Measurements from ENCODE around the gene RPUSD3.
A peak's percentile ranks its signal among the peaks of the same experiment; 100 is the strongest.
"Not testable (repeated sequence)": the region's sequence is repeated elsewhere in the genome, so short reads cannot be mapped to it uniquely, and the experiment has no call there.

Gene RPUSD3

DNA sequence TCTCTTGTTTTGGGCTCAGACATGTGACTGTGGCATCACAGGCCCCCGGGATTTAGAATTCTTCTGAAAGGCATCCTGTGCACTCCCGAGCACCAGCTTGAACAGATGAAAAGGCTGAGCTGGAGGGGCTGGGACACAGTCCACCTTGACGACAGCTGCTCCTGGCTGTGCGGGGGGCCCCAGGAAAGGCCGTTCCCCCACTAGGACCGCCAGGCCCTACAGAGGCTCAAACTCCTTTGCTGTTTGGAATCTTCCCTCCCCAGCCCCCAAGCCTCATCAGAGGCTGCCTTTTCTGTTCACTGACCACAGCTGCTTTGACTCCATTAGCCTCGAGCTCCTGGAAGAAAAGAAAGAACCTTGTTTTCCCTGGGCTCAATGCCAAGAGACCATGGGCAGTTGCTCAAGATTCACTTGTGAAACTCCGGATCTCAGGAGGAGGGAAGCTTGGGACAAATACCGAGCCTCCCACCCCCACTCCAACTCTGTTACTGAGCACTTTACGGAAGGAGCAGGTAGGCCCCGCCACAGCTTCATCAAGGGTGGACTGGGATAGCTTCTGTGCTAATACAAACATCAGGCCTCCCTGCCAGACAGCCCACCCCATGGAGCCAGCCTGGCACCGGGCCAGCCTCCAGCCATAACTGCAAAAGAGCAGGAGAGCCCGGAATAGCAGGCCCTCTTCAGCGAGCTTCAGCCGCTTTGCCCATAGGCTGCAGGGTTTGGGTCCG, 20.6 kb upstream of the RPUSD3 start:
- DNase-seq, result no peak

GRCh38 chr3:9863058-9863772, 19.4 kb upstream of the RPUSD3 start:
- no peak for DNase-seq

DNA sequence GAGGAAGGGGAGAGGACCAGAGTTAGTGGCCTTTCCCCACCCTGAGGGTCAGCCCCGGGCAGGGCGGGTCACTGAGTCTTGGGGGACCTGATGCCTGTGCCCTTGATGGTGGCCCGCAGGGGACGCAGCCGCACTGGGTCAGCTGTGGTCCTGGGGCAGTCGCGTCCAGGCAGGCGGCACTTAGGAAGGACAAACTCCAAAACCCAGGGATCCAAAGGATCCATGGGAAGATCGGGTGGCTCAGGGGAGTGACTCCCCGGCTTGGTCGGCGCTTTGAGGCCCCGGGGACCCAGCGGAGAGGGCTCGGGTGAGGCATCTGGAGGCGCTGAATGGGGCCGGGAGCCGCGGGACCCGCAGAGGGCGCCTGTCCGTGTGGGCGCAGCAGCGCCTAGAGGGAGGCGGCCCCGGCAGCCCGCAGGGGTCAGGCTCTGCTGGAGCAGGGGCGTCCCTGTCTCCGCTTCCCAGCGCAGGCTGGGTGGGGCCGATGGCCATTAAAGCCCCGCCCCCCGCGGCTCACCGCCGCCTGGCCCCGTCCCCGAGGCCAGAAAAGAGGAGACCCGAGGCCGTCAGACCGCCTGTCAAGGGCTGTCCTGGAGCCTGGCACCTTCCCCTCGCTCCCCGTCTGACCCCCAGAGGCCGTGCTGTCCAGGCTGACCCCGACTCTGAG, 18.7 kb upstream of the RPUSD3 start:
- DNase-seq, result peak; percentile 43

DNA sequence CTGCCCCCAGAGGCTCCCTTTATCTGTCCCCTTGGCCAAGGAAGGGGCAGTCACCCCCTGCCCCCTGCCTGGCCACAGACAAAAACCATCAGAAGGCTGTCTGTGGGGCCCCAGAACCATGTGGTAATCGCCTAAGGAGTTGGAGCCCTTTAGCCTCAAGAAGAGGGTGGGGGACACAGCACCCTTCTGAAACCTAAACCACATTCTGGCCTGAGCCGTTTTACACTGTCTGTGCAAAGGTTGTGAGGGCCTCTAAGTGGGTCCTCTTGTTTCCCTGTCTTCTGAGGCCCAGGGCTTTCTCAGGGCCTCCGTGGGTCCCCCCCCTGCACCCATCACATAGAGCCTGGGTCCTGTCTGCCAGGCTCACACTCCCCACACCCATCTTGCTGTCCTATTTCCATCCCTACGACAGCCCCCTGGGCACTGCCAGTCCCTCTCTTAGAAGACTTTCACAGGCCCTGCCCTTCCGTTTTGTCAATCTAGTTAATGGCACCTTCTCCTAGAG, 17.9 kb upstream of the RPUSD3 start:
- DNase-seq, result no peak

DNA sequence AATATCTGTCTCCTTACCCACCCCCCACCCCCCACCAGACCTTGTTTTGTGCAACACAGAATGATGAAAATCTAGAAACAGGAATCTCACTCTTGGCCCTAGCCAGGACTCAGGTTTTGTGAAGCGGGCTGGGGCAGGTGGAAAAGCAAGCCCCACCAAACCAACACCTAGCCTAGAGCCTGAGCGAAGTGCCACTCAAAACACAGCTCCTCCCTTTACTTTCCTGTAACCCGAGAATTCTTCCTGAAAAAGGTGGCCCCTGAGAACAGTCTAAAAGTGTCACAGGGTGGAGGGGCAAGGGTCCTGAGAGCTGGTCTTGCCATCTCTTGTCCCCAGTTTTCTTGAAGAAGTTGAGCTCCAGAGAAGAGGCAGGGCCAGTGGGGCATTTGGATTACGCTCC, 17.4 kb upstream of the RPUSD3 start:
- no peak for DNase-seq

- no peak for DNase-seq
These were observed 15.8 kb upstream of the RPUSD3 start for GRCh38 chr3:9859530-9860025.

DNA sequence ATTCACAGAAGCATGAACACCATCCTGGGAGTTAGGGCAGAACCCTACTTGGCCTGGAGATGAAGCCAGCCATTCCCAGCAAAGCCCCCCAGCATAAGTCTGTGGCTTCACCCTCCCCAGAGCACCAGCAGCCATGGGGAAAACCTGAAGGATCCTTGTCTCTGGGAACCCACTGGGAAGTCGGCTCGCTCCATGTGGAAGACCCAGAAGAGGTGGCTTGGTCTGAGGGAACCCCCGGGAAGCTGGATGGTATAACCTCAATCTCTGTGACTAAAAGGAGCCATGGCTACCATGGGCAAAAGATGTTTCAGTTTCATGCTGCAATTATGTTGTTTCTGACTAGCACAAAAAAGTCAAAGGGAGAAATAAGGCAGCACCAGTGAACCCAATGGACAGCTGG, 11.8 kb upstream of the RPUSD3 start:
- no peak for DNase-seq

DNA sequence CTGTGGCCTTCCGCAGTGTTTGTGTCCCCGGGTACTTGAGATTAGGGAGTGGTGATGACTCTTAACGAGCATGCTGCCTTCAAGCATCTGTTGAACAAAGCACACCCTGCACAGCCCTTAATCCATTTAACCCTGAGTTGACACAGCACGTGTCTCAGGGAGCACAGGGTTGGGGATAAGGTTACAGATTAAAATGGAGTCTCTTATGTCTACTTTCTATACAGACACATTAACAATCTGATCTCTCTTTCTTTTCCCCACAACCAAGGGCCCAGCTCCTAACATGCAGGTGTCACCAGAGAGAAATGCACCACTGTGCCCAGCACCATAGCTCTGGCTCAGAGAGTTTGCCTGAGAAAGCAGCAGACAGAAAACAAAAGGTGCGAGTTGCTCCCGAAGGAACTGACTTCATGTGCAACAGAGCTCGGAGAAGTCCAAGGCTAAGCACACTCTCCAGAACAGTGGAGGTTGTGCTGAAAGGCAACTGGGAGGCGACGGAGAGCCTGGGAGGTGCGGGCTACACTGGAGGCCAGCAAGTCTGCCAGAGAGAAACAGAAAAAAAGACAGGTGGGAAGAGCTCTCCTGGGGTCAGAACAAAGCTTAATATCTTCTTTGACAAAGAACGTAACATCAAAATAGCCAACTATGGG, 10.6 kb upstream of the RPUSD3 start:
- DNase-seq, result not testable (repeated sequence)

GRCh38 chr3:9852528-9852927, 8.7 kb upstream of the RPUSD3 start:
- DNase-seq, result no peak

DNA sequence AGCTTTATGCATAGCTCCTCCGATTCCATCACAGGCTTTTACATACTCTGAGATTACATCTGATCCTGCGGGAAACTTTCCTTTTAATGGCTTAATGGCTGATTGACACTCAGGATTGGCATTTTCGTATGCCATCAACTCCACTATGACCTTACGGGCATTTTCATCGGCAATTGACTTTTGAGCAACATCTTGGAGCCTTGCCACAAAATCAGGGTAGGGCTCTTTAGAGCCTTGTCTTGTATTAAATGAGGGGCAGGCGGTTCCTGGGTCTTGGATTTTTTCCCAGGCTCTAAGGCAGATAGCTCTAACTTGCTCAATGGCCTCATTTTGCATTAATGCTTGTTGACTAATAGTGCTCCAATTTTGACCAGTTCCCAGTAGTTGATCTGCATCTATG, 8.1 kb upstream of the RPUSD3 start:
- DNase-seq, result not testable (repeated sequence)

DNA sequence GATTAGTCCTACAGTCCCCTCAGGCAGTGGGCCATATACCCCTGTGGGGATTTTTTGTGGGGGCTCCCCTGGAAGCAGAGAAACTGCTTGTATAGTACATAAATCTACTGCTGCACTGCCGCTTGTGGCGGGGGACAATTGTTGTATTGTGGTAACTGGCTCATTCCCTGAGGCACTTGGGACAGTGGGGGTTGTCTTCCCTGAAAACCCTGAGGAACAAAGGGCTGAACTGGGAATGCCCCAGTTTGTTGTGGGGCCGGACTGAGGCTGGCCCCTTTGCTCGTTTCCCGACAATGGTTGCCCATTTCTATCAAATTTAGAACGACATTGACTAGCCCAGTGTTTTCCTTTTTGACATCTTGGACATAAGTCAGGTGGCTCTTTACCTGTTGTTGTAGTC, 7.6 kb upstream of the RPUSD3 start:
- DNase-seq, result not testable (repeated sequence)

GRCh38 chr3:9848860-9849259, 5.1 kb upstream of the RPUSD3 start:
- DNase-seq, result not testable (repeated sequence)

DNA sequence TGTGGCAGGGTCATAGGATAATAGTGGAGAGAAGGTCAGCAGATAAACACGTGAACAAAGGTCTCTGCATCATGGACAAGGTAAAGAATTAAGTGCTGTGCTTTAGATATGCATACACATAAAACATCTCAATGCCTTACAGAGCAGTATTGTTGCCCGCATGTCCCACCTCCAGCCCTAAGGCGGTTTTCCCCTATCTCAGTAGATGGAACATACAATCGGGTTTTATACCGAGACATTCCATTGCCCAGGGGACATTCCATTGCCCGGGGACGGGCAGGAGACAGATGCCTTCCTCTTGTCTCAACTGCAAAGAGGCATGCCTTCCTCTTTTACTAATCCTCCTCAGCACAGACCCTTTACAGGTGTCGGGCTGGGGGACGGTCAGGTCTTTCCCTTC, 4.1 kb upstream of the RPUSD3 start:
- DNase-seq, result not testable (repeated sequence)

- DNase-seq, result no peak
These were observed 3.2 kb upstream of the RPUSD3 start for GRCh38 chr3:9846931-9847488.

- no peak for DNase-seq
These were observed 2.4 kb upstream of the RPUSD3 start for GRCh38 chr3:9846231-9846630.

GRCh38 chr3:9841015-9841414, 2.8 kb downstream of the RPUSD3 start:
- DNase-seq, result no peak

DNA sequence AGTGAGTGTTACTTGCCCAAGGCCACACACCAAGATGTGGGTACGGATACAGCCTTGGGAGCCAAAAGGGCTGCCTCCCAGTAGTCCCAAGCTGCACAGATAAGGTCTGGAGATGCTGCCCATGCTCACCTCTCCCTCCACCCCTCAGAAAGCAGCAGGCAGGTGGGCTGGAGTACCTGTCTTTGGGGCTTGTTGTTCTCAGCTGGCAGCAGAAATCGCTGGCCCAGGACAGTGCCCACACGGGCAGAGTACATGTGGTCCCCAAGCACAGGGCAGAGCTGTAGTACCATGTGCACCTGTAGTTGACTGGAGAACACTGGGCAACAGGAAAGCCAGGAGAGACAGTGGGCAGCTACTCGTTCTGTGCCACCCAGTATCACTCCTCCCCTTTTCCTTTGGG, 5.0 kb downstream of the RPUSD3 start:
- DNase-seq, result no peak

DNA sequence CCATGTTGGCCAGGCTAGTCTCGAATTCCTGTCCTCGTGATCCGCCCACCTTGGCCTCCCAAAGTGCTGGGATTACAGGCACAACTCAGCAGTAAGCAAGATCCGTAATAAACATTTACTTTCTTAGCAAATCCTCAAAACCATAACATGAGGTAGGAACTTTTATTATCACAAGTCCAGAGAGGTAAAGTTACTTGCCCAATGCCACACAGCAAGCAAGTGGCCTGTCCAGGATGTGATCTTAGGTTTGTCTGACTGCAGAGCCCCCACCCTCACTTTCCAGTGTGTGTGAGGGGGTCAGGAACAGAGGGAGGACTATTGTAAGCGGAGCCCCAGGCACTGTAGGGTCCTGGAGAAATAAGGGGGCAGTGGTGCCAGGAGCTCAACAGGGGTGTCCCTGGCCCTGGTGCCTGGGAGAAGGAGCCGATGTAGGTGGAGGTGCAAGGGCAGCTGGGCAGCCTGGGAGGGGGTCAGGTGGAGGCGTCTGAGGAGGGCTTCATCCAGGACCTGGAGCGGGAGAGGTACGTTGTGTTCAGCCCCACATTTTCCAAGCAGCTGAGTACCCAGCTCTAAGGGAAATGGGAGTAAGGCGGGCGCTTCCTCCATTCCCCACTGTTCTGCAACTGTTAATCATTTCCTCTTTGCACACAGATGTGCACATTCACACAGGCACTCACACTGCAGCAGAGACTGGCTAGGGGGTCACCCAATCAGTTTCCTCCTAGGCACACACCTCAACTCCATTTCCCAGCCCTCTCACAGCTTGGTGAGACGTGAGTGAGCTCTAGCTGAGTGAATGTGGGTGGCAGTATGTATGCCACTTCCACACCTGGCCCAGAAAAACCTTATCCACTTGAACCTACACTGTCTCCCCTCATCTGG, 5.9 kb downstream of the RPUSD3 start:
- DNase-seq, result no peak

DNA sequence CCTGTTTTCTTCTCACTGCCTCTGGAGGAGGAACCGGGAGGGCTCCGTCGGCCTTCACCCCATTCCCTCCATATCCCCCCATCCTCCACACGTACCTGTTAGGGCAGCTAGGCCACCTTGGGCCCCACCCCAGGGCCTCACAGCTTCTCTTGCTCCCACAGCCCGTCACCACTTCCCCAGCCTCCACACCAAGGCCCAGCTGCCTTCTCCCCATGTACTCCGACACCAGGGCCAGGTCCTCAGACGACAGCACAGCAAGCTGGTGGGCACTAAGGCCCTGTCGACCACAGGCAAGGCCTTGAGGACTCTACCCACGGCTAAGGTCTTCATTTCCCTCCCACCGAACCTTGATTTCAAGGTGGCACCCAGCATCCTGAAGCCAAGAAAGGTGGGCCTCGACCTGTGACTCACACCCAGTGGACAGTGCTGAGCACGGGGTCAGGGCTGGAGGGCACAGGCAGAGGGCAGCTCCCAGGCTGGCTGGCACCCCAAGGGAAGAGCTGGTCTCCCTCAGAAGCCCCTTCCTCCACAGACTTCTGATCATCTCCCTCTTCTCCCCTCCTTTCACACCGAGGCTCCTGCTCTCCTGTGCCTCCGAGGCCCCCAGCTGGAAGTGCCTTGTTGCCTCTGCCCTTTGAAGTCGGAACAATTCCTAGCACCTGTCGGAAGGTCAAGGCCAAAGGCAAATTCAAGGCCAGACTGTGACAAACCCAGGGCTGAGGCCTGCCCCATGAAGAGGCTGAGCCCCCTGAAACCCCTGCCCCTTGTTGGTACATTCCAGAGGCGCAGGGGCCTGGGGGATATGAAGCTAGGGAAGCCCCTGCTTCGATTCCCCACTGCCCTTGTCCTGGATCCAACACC, 9.1 kb downstream of the RPUSD3 start:
- DNase-seq, result no peak

GRCh38 chr3:9833078-9833477, 10.7 kb downstream of the RPUSD3 start:
- DNase-seq, result no peak

DNA sequence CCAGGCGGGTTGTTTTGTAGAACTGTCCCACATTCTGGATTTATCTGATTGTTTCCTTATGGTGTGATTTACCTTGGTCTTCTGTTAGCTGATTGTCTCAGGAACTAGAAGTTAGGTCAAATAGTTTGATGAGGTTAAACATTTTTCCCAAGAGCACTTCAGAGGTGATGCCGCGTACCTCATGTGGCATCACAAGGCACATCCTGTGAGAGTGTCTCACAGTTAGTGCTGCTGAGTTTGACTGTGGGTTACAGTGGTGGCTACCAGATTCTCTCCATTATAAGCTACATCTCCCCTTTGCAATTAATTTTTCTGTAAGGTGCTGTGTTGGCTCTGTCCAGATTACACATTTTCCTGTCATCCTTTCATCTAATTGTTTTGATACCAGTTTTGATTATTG, 12.6 kb downstream of the RPUSD3 start:
- no peak for DNase-seq
